Measurements from ENCODE around the gene XRN1.
"Not testable (repeated sequence)": the region's sequence is repeated elsewhere in the genome, so short reads cannot be mapped to it uniquely, and the experiment has no call there.

XRN1 gene

DNA sequence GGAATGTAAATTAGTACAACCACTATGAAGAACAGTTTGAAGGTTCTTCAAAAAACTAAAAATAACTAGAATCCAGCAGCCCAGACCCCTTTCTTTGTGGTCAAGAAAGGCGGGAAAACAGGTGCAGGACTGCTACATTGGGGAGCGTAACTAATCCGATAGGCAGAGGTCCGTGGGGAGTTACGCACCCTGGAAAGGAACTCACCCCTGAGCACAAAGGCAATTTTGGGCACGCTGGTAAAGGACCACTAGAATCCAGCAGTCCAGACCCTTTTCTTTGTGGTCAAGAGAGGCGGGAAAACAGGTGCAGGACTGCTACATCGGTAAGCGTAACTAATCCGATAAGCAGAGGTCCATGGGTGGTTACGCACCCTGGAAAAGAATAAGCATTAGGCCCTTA lies 9.7 kb downstream of the XRN1 start:
- not testable (repeated sequence) for DNase-seq (ENCODE audit: low read depth in 2 of 2)

DNA sequence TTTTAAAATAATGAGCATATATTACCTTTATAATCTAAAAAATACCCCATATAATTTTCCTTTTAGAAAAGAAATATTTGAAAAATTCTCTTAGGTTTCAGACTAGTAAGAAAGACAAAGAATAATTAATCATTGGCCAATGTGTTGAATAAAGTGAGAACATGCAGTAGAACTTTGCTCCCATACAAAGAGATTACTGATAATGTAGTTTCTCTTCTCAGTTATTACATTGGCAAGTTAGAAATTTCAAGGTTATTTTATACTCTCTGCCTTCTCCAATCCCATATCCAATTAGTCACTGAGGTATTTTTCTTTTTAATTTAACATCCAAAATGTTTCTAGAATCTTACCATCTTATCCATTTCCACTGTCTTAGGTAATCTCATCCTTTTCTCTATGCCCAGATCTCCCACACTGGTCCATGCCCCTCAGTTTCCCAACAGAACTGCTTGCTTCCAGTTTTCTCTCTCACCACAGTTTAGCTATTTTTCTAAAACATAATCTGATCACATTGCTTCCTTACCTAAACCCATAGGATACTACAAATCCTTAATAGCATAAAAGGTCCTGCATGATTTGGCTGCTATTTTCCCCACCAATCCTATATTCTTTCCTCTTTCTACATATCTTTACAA lies 10.8 kb downstream of the XRN1 start:
- no peak for DNase-seq (ENCODE audit: low read depth in 2 of 2)

DNA sequence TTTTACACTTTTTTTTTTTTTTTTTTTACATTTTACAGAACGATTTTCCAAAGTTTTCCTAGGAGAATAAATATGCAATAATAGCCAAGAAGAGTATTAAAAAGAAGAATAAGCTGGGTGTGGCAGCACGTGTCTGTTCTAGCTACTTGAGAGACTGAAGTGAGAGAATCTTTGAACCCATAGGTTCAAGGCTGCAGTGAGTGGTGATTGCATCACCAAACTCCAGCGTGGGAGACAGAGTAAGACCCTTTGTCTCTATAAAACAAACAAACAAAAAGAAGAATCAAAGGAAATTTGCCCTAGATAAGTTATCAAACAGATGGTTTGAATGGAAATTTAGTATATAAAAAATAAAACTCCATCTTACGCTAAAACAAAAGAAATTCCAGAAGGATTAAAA lies 13.3 kb downstream of the XRN1 start:
- no peak for DNase-seq (ENCODE audit: low read depth in 2 of 2)

DNA sequence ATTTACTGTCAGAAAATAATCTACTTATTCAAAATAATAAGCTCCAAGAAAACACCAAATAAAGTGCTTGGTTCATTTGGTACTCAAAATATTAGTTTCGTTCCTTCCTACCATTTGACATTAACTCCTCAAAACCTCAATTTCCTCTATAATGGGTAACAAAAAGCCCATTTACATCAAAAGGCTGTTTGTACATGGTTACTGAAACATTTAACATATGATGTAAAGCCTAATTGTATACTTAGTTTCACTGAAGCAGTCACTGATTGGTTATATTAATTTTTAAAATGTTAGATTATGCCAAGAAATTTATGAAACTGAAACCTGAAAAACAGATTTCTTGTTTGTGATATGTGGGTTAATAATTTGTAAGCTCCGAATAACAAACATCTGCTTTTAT lies 14.7 kb downstream of the XRN1 start:
- no peak for DNase-seq (ENCODE audit: low read depth in 2 of 2)

DNA sequence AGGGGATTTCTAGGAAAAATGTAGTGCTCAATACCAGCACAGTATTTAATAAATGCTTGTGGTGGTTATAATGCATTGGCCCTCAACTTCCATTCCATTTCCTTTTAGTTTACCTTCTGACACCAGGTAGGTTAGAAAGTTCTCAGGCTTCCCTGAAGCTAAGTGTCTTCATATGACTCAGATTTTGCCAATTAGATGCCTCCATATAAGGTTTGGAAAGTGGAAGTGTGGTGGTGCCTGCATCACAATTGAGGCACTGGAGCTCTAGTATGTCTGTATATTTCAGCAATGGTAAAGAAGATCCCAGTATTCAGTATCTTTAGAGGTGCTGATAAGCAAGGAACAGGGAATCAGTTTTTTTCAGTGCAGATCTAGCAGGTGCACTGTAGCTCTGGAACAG lies 18.3 kb downstream of the XRN1 start:
- DNase-seq (ENCODE audit: low read depth in 2 of 2) = no peak

DNA sequence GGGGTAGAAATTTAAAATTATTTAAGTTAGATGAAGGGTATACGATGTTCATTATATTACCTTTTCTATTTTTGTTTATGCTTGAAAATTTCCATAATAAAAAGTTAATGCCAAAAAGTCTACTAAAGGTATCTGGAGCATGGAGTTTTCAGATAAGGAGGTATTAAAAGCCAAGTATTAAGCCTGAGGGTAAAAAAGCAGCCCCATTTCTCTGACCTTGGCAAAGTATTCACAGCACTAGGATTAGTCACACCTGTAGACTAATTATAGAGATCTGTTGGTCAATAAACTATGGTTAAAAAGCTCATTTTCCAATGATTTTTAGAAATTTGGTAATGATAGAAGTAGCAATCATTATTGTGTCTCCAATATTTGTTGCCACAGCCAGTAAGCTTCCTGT lies 23.1 kb downstream of the XRN1 start:
- DNase-seq (ENCODE audit: low read depth in 2 of 2) = no peak

DNA sequence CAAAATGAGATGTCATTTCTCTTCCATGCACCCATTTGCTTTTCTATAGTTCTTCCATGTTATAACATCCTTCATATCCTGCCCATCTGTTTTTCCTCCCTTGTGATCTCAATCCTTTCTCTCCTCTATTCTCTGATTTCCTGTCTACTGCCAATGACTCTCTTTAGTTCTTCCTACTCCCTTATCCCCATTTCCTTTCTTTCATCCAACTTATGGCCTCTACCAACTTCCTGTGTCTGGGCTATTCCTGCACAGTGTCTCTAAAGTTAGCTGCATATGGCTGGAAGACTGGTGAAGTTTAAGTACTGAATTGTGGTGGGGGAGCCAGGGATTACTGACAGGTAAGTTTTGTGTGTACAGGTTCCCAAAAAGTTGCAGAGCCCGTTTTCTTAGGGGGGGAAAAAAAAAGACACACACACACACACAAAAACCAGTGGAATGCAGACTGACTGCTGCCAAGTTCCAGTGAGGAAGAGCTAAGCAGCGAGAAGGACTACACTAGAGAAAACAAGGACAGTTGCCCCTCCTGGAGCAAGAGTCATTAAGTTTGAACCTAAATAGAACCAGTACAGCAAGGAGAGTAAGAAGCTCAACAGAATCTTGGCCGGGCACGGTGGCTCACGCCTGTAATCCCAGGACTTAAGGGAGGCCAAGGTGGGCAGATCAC lies 28.8 kb downstream of the XRN1 start:
- no peak for DNase-seq (ENCODE audit: low read depth in 2 of 2)

DNA sequence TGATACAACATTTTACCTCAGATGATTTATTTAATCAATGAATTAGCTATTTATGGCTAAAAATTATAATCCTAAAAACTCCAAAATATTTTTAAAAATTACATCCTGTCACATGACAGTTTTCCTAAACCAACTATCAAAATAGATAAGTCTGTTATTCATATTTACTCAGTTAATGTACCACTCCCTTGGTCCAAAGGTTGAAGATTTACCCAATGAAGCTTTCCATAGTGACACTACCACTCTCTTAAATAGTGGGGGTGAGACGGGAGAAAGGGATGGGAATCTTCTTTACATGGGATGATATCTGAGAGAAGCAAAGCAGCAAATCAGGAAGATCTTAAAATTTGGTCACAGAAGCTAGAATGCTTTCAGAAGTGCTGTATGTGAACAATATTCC lies 30.5 kb downstream of the XRN1 start:
- no peak for DNase-seq (ENCODE audit: low read depth in 2 of 2)

DNA sequence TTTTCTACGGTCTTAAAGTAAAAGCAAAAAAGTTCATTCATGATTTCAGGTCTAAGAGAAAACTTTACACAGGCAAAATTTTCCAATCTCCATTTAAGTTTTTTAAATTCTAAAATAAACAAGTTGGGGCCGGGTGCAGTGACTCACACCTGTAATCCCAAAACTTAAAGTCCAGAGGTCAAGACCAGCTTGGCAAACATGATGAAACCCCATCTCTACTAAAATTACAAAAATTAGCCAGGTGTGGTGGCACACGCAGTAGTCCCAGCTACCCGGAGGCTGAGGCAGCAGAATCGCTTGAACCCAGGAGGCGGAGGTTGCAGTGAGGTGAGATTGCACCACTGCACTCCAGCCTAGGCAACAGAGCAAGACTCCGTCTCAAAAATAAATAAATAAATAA lies 47.3 kb downstream of the XRN1 start:
- not testable (repeated sequence) for DNase-seq (ENCODE audit: low read depth in 2 of 2)

DNA sequence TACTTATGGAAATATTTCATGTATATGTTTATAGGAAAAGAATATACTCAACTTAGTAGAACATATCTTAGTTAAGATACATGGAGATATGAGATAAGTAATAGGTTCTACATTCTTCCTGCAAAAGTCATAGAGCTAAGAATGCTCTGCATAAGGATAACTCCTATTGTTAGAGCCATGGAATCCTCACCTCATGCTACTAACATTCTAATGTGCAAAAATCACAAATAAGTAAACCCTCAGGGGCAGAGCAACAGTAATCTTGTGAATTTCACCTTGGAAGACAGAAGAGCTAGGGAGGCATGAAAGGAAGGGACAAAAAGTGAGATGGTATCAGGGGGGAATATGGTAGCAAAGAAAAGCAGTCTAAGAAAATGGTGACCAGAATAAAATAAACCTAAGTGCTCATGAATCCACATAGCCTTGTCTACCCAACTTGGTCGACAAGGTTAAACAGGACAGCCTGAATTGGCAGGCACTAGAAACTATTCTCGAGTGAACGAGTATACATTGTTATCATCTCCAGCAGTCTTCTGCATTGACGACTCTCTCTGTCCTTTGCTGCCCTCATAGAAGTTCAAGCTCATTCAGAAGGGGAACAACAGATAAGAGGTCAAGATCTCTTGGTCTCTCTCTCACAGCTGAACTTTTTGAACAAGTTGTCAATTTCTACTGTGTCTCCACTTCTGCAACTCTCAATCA lies 52.8 kb downstream of the XRN1 start:
- no peak for DNase-seq (ENCODE audit: low read depth in 2 of 2)

DNA sequence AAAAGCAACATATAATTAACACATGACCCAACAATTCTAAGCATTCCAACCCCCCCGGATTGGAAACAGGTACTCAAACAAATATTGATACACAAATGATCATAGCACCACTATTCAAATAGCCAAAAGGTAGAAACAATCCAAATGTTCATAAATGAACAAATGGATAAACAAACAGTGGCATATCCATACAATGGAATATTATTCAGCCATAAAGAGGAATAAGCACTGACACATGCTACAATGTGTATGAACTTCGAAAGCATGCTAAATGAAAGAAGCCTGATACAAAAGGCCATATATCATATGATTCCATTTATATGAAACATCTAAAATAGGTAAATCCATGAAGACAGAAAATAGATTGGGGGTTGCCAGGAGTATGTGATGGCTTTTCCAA lies 62.8 kb downstream of the XRN1 start:
- DNase-seq (ENCODE audit: low read depth in 2 of 2) = no peak

DNA sequence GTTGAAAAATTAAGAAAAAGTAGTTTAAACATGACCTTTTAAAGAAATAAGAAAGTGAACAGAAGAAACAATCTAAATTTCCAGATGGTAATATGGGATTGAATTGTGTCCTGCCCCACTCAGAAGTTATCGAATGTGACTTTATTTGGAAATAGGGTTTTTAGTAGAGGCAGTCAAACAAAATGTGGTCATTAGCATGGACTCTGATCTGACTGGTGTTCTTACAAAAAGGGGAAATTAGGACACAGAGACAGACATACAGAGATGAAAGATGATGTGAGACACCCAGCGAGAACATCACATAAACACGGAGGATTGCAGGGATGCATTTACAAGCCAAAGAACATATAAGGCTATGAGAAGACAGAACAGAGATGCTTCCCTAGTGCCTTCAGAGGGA lies 73.2 kb downstream of the XRN1 start:
- no peak for DNase-seq (ENCODE audit: low read depth in 2 of 2)

DNA sequence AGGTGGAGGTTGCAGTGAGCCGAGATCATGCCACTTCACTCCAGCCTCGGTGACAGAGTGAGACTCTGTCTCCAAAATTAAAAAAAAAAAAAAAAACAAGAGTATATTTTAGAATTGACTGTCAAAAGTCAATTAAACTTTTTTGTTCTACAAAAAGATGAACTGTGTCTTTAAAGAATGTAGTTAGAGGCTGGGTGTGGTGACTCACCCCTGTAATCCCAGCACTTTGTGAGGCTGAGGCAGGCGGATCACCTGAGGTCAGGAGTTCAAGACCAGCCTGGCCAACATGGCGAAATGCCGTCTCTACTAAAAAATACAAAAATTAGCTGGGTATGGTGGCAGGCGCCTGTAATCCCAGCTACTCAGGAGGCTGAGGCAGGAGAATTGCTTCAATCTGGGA lies 78.3 kb downstream of the XRN1 start:
- not testable (repeated sequence) for DNase-seq (ENCODE audit: low read depth in 2 of 2)

DNA sequence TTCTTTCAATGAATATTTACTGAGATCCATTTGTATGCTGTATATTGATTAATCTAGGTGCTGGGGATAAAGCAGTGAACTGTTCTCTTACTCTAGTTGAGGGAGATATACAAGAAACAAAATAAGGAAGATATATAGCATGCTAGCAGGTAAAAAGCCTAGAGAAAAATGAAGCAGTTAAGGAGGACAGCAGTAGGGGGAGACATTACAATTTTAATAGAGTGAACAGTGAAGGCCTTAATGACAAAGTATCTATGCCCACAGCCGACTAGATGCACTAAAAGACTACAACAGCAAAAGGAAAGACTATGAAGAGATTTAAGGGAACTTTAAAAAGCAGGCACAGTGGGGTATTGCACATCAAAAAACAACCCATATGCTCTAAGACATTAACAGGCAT lies 81.4 kb downstream of the XRN1 start:
- DNase-seq (ENCODE audit: low read depth in 2 of 2) = no peak

DNA sequence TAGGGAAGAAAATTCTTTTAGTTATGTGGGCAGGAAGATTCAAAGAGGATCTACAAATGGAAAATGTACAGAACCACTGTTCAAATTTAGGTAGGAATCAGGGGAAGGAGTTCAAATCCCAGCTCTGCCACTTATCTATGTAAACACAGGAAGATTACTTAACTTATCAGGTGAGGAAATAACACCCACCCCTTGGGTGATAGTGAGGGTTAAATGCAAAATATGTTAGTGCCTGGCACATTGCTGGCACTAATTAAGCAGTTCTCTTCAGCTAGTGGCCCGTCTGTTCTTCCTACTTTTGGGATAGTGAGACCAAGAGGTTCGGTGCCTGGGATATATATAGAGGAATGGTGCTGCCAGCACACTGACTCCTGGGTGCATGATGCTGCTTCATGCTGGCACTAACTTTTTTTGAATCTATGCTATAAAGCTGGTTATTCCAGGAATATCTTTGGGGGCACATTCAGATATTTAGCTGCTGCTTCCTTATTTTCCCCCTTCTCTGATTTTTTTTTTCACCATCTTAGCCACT lies 83.8 kb downstream of the XRN1 start:
- DNase-seq (ENCODE audit: low read depth in 2 of 2) = no peak

DNA sequence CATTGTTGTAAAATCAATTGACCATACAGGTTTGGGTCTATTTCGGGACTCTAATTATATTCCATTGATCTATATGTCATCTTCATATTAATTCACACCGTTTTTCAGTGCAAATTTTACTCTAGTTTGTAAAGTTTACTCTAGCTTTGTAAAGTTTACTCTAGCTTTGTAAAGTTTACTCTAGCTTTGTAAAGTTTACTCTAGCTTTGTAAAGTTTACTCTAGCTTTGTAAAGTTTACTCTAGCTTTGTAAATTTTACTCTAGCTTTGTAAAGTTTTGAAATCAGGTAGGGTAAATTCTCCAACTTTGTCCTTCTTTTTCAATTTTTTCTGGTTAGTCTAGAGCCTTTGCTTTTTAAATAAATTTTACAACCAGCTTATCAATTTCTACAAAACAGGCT lies 84.4 kb downstream of the XRN1 start:
- not testable (repeated sequence) for DNase-seq (ENCODE audit: low read depth in 2 of 2)

DNA sequence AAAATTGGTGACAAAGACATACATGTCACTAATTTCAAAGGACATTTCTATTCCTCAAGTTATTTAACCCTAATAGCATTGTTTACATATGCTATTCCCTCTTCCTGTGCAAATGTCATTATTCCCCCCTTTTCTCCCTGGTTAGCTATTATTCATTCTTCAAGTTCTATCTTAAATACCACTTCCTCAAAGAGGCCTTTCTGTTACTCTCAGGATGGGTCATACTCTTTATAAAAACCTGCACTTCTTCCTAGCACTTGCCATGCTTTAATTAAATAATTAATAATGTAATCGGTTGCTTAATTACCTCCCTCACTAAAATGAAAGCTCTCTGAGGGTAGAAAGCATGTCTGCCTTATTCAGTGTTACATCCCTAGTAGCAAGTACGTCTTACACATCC lies 88.5 kb downstream of the XRN1 start:
- no peak for DNase-seq (ENCODE audit: low read depth in 2 of 2)

DNA sequence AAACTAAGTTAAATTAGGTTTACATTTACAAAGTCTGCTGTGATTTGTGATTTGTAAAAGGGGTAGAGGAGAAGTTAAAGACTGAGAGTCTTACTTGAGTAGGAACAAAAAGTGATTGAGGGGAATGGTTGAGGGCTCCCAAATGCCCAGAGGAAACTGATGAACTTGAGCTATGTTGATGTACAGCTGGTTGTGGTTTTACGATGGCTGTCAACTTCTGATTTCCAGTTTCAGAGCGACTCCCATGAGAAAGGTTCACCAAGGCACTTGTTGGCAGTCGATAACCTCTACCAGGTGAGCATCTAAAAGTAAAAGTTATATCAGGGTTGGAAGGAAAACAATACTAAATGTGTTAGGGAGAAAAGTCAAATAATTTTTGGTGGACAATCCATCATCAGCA lies 91.0 kb downstream of the XRN1 start:
- DNase-seq (ENCODE audit: low read depth in 2 of 2) = no peak

DNA sequence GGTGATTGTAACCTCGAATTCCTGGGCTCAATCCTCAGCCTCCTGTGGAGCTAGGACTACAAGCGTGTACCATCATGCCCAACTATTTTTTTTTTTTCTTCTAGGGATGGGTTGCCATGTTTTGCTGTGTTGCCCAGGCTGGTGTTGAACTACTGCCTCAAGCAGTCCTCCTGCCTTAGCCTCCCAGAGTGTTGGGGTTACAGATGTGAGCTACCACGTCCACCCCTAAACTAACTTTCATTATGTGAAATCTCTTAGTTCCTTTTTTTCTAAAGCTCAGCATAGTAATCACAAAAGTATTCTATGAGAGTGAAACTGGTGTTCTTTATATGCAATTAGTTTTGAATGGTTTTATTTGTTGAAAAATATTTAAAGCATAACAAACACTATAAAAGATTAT lies 92.1 kb downstream of the XRN1 start:
- no peak for DNase-seq (ENCODE audit: low read depth in 2 of 2)

DNA sequence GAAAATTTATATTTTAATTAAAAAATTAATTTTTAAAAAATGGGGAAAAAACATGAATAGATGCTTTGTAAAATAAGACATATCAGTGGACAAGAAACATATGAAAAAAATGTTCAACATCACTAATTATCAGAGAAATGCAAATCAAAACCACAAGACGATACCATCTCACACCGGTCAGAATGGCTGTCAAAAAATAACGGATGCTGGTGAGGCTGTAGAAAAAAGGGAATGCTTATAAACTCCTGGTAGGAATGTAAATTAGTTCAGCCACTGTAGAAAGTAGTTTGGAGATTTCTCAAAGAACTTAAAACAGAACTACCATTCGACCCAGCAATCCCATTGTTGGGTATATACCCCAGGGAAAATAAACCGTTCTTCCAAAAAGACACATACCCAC lies 93.8 kb downstream of the XRN1 start:
- no peak for DNase-seq (ENCODE audit: low read depth in 2 of 2)

DNA sequence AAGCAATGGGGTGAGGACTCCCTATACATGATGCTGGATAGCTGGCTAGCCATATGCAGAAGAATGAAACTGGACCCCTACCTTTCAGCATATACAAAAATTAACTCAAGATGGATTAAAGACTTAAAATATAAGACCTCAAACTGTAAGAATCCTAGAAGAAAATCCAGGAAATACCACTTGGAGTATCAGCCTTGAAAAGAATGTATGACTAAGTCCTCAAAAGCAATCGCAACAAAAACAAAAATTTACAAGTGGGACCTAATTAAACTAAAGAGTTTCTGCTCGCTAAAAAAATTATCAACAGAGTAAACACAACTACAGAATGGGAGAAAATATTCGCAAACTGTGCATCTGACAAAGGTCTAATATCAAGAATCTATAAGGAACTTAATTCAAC lies 94.3 kb downstream of the XRN1 start:
- DNase-seq (ENCODE audit: low read depth in 2 of 2) = no peak

DNA sequence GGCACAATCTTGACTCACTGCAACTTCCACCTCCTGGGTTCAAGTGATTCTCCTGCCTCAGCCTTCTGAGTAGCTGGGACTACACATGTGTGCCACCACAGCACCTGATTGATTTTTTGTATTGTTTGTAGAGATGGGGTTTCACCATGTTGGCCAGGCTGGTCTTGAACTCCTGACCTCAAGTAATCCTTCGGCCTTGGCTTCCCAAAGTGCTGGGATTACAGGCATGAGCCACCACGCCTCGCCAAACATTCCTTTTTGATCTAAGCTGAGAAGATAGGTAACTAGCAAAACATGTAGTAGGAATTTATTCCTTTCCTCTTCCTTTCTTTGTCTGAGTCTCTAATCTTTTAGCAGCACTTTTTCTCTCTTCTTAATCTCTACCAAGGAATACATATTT lies 95.1 kb downstream of the XRN1 start:
- DNase-seq (ENCODE audit: low read depth in 2 of 2) = not testable (repeated sequence)

DNA sequence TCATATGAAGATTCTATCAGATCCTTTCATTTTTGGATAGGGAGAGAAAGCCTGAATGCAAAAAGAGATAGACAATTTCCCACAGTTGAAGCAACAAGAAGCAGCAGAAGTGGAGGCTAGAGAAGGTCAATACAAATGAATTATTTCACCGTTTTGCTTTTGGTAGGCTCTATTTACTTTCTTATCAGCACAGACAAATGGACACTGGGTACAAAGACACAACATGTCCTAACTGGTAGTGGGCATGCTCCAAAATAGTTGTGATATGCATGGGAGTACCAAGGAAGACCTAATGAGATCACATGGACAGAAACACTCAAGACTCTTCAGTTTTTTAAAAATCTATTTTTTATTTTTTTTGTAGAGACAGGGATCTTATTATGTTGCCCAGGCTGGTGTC lies 99.4 kb downstream of the XRN1 start:
- no peak for DNase-seq (ENCODE audit: low read depth in 2 of 2)
